ENCODE results near the gene IGDCC3.
"Not testable (repeated sequence)": the region's sequence is repeated elsewhere in the genome, so short reads cannot be mapped to it uniquely, and the experiment has no call there.

IGDCC3 gene

DNA sequence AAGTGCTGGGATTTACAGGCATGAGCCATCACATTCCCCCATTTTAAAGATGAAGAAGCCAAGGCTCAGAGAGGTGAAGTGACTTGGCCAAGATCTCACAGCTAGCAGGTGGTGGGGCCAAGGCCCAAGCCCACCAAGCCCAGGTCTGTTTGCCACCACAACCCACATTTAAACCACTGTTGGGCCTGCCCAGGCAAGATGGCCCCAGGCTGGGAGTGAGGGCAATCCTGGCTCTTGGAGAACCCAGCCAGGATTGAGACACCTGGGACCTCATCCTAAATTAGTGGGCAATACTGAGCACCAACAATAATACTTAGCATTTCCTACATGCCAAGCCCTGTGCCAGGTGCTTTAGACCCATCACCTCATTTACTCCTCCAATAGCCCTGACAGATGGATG lies 6.9 kb downstream of the IGDCC3 start:
- no peak for DNase-seq (ENCODE audit: low read depth)

DNA sequence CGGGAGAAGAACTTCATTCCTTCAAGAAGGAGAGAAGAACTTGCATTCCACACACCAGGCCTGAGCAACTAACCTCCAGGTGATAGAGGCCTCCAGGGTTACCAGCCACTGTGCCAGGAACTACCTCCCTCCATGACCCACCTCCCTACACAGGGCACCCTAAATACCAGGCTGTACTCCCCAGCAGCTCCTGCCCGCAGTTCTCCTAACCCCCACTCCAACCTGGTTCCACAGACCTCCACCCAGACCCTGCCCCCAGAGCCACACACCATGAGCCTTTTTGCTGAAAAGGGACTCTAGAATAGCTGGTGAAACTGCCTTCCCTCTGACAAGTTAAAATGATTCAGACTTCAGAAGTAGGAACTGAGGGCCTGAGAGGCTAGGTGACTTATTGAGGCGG lies 8.2 kb downstream of the IGDCC3 start:
- no peak for DNase-seq (ENCODE audit: low read depth)

DNA sequence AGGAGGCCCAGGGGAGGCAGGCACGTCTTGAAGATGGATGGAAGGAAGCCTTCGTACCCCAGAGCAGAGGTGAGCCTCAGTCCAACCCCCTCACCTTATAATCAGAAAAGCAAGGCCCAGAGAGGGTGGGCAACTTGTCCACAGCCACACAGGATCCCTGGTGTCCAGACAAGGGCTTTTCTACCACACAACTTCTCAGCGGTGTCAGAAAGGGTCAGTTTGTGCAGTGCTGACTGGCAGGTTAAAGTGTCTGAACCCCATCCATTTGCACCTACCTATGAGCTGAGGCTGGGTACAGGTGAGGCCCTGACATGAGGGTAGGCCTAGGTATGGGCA lies 8.6 kb downstream of the IGDCC3 start:
- no peak for DNase-seq (ENCODE audit: low read depth)

DNA sequence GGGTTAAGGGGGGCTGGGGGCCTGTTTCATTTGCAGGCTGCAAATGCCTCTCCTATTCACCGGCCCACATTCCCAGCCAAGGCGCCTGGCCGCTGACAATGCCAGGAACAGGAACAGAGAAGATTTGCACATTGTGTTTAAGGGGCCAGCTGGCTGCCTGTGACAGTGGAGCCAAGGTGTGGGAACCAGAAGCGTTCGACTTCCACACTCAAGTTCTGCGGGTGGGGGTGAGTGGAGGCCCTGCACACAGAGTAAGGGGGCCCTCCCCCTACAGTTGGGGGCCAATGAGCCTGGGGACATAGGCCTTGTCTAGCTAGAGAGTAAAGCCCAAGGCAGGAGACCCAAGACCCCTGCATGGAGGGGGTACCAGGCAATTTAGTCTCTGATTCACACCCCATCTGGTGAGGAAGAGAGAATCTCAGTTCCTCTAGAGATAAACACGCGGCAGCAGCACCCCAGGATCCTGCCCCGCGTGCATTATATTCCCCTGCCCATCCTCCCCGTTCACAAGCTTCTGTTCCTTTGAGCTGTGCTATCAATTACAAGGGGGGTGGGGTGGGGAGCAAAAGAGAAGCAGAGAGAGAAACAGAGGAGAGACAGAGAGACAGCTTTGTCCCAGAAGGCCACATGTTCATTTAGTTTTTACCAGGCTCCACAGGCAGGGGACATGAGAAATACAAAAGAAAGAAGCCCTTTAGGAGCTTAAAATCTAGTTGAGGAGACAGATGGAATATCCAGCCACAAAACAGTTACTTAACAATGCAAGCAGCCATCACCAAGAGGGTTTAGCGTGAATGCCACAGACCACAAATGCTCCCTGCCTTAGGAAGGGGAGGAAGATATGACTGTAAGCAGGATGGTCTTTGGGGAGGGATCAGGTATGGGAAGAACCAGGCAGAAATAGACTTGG lies 9.2 kb downstream of the IGDCC3 start:
- DNase-seq (ENCODE audit: low read depth) = no peak

DNA sequence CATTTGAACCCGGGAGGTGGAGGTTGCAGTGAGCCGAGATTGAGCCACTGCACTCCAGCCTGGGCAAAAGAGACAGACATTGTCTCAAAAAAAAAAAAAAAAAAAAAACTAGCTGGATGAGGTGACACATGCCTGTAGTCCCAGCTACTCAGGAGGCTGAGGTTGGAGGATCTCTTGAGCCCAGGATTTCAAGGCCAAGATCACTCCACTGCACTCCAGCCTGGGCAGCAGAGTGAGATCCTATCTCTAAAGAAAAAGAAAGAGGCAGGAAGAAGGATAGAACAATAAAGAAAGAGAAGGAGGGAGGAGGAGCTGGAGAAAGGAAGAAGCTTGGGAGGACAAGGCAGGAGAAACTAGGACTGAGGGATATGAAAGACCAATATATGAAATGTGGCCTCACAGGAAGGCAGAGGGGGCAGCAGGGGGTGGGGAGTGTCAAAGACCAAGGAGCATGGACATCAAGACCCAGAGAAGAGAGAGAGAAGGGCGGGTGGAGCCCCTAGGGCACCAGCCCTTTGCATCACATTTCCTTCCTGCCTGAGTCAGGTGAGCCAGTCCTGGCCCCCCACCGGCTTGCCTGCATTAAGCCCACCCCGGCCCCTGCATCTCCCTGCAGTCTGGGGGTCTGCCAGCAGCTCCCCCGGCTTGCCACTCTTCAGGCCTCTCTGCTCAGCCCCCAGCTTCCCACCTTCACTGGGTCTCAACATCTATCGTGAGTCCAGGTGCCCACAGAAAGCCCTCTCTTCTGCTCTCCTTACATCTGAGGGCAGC lies 11.5 kb downstream of the IGDCC3 start:
- DNase-seq (ENCODE audit: low read depth) = no peak

DNA sequence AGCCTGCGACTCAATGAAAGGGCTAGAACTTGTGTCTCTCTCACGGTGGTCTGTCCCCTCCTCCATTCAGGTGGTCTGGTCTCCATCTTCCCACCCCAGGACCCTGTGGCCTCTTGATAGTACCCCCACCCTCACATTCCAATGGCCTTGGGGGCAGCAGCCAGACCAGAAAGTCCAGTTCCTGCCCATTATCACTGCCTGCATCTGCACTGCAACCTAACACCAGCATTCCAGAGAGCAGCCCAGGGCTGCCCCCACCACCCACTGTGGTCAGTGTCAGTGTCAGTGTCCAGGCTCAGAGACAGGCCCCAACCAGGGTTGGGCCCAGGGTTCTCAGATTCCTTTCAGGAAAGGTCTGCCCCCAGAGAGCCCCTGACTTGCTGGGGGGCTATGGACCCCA lies 12.6 kb downstream of the IGDCC3 start:
- DNase-seq (ENCODE audit: low read depth) = no peak

DNA sequence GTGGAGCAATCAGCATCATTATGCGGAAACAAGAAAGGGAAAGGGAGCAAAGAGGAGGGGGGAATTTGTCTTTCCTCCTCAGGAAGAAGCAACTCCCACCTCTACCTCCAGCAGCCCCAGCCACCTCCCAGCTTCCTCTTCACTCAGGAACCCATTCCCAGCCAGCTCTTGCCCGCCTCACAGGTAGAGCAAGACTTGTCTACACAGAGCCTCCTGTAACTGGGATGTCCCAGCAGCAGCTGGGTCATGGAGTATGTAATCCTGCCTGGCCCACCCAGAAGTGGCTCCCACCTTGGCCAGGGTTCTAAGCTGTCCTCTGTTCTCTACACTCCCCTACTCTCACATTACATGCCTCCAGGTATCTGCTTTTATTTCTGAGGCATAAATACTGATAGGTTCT lies 14.0 kb downstream of the IGDCC3 start:
- no peak for DNase-seq (ENCODE audit: low read depth)

DNA sequence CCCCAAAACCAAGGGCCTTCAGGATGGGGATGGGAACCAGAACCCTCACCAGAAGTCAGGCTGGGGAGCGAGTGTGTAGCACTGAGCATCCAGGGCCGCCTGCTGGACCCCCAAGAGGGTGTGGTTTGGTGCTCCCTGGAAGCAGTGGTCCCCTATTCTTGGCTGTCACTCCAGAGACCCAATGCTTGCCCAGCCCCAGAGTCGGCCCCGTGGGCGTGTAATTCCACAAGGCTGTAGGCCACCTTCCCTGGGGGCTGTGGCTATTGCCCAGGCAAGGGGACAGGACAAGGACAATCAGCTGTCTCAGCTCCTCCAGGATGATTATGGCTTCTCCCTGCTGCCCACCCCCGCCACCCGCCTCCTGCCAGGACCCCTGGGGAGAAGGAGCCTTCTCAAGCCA lies 14.5 kb downstream of the IGDCC3 start:
- no peak for DNase-seq (ENCODE audit: low read depth)

DNA sequence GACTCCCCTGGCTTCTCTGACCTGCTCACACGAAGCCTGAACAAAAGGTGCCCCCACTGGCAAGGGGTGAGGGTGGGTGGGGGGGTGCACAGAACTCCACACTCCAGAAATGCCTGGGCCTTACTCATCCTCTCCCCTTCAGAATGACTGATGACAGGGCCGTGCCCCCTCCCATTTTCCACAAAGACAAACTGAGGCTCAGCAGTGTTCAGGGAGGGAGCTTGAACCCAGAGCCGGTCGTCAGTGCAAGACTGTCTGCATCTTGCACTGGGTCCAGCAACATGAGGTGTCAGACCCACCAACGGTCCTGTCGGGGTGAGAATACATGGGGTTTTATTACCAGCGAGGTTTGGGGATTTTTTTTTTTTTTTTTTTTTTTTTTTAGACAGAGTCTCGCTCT lies 15.3 kb downstream of the IGDCC3 start:
- no peak for DNase-seq (ENCODE audit: low read depth)

DNA sequence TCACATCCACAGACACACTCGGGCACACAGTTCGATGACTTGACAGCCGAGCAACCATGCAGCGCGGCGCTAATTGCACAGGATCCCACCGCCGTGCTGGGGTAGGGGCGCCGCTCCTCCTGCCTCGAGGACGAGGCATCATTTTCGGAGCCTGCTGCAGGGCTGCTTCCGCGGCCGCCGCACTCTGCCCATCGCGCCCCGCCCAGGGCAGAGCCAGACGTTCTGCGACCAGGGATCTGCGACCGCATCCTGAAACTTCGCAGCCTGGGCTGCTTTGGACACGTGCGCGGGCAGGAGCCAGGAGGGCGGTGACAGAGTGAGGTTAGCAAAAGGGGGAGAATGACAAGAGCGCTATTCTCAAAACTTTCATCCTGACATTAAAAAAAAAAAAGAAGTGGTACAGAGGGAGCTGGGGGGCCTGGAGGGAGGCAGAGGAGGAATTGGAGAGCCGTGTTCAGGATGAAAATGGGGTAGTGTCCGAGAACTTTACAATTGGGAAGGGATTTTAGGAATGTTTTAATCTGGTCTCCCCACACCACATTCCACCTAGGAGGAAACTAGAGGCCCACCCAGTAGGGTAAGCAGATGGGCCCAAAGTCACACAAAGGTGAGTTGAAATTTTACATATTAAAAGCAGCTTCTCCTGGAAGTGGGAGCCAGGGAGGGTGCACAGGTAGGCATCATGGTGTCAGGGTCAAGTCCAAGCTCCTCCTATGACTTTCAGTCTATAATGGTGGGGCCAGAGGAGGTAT lies 15.9 kb downstream of the IGDCC3 start:
- DNase-seq (ENCODE audit: low read depth) = no peak

DNA sequence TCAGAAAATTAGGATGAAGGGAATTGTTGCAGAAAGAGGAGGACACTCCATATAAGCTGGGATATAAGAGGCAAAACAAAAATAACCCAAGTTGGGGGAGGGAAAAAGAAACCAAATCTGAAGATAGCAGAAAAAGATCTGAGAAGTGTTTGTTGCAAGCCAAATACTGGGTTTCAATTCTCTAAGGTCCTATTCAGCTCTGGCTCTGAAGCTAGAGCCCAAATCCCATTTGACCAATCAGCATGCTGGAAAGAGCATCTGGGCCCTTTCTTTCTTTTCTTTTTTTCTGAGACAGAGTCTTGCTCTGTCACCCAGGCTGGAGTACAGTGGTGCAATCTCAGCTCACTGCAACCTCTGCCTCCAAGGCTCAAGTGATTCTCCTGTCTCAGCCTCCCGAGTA lies 17.3 kb downstream of the IGDCC3 start:
- DNase-seq (ENCODE audit: low read depth) = no peak

DNA sequence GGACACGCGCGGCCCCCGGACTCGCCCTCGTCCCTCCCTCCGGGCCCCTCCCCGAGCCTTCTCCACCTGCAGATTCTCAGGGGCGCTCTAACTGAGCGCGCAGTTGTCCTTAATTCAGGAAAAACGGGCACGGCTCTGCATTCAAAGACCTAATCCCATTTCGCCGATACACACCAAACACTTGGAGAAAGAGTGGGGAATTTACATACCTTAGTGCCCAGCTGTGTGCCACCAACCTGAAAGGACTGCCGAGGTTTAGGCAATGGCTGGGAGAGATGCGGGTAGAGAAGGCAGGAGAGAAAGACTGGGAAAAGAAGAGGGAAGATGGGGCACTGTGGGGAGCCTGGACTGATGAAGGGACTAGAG lies 21.8 kb downstream of the IGDCC3 start:
- DNase-seq (ENCODE audit: low read depth) = no peak

DNA sequence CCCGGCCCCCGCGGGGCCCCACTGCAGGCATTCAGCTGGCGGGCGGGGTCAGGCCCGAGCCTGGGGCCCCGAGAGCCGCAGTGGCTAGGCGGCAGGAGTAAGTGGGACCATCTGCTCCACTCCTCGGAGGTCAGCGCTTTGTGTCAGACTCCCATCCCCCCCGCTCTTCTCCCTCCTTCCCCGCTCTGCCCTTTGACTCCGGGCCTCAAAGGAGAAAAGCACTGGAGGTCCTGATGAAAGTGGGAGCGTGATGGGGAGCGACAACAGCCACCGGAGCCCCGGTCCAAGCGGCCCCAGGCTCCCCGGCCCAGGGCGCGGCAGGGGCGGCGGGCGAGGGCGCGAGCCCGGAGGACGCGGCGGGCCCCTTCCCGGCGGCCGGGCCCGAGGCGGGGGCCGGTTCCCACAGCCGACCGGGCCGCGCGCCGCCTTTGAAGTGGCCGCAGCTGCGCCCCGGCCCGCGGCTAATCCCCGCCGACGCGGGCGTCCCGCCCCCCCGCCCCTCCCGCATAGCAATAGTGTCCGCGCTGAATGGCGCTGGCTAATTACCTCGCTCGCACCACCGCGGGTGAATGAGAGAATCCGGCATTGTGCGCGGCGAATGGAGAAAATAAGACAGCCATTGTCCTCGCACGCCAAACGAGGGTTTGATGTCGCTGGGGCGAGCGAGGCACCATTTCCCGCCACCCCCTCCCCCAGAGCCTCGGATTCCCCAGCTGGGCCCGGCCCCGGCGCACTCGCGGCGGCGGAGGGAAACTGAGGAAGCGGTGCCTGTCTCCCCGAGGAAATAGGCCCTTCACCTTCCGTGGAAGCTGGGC lies 22.4 kb downstream of the IGDCC3 start:
- DNase-seq (ENCODE audit: low read depth) = no peak

DNA sequence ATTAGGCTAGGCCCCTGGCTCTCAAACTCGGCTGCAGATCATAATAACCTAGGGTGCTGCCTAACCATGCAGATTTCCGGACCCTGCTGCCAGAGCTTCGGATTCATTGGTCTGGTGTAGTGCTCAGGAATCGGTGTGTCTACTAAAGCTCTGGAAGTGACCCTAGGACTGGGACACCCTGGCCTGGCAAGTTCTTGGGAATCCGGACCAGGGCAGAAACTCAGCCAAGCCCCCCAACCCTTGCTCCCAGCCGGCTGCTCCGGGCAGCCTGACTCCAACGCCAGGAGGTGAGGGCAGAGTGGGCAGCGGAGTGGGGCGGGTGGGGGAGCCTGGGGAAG lies 23.0 kb downstream of the IGDCC3 start:
- DNase-seq (ENCODE audit: low read depth) = no peak

DNA sequence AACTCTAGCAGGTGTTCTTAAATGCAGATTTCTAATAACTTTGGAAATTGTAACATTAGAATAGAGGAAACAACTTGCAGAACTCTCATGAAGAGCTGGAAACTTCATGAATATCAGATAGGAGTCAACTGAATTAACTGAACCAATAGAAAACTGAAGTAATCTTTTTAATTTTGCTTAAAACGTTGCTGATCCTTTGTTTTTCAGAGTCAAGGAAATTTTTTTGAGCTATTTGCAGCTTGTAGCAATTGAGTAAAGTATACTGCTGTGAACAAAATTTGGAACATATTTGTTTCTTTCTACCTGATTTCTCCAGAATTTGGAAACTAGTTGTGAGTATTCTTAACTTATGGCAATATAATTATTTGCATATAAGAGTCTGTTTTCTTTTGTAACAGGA lies 25.8 kb downstream of the IGDCC3 start:
- DNase-seq (ENCODE audit: low read depth) = not testable (repeated sequence)

DNA sequence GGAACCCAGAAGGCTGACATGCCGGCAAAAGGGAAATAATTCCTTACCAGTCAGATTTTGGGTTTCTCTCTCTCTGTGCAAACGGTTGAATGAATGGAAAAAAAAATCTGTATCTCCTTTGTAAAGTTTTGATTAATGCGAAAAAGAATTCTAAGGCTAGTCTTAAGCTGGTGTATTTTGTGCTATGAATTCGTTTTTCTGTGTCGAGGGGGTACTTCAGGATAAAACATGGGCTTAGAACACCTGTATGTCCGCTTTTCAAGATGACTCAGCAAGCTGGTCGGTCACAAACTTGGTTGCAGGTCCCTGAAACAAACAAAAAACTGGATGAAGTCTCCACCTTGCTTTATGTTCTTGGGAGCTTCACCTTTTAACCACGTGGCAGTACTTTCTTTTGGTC lies 28.5 kb downstream of the IGDCC3 start:
- DNase-seq (ENCODE audit: low read depth) = no peak

DNA sequence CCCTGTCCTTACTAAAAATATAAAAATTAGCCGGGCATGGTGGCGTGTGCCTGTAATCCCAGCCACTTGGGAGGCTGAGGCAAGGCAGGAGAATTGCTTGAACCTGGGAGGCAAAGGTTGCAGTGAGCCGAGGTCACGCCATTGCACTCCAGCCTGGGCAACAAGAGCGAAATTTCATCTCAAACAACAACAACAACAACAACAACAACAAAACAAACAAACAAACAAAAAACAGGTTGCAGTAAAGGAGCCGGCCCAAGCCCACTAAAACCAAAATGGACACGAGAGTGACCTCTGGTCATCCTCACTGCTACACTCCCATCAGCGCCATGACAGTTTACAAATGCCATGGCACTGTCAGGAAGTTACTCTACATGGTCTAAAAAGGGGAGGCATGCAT lies 30.0 kb downstream of the IGDCC3 start:
- not testable (repeated sequence) for DNase-seq (ENCODE audit: low read depth)

DNA sequence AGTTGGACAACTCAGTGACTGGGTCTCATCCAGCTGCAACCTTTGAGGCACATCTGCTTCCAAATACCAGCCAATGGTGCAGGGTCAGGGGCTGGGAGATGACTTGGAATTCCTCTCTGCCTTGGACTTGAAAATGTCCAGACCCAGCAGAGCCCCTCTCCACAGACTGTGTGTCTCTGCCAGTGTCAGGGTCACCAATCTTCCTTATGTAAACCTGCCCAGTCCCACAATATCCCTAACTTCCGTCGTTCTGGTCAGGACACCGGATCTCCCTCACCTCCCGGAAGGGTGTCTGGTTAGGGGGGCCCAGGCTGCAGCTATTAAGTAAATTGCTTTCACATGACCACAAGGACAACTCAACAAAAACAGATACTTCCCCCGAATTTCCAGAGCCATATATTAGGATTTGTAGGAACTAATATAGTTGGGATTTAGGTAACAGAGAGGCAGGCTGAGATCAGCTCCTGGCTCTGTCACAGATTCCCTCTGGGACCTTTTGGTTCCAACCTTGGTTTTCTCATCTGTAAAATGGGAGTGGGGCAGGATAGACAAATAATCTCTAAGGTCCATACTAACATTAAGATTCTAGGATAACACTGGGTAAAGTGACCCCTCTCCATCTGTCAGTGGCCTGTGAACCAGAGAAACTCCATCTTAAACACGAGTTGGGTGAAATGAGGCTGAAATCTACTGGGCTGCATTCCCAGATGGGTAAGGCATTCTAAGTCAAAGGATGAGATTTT lies 30.8 kb downstream of the IGDCC3 start:
- no peak for DNase-seq (ENCODE audit: low read depth)

DNA sequence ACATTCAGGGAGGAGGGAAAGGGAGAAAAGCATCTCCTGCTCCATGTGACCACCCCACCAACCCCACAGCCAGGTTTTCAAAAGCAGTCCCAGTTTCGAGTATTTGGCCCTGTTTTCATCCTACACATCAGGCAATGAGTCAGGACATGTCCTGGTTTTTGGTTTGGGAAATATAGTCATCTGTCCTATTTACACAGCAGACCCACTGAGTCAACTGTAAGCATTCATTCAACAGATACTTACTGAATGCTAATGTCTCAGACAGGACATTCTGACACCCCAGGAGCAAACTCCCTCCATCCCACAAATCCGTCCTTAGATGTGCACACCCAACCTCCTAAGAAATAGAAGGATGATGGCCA lies 32.9 kb downstream of the IGDCC3 start:
- no peak for DNase-seq (ENCODE audit: low read depth)

DNA sequence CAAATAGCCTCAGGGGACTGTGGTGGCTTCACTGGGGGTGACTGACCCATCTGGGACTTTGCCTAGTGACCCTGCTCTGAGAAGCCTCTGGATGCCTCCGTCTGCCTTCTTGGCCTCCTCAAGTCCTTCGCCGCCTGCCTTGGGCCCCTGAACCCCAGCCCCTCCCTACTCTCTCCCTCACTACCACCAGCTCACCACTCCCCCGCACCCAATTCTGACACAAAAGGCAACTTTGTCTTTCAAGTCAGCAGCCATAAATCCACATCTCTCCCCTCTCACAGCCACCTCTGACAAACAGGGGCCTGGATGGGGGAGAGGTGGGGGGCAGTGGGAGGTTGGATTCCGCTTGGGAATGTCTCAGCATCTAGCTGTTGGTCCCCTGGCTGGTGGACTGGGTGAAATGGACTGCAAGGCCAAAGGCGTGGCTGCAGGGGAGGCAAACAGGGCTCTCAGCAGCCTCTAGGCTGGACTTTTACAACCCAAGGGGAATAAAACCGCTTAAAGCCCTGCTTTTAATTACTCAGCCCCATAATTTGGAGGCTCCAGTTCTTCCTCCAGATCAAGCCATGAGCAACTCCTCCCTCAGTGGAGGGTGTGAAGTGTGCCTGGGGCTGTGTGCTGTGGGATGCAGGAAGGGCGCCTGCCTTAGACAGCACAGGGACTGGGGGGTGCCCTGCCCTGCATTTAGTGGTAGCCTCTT lies 33.4 kb downstream of the IGDCC3 start:
- DNase-seq (ENCODE audit: low read depth) = no peak
